DOHH2 (cell line): Measurements from ENCODE around the gene LYVE1.

ENCODE experiments used
- H3F3A ChIP-seq: fragments of 200-600 bp; sonication (generic), shearing (Covaris generic); 2 replicates; pipeline ENCODE4 v1.6.0; 2016; ENCODE audit warnings: antibody characterized with exemption, mild to moderate bottlenecking; ENCODE audit not compliant: control insufficient read depth, insufficient read depth
- H3K27ac ChIP-seq: fragments of 200-600 bp; sonication (generic); 2 replicates; pipeline ENCODE4 v1.5.1; 2014; ENCODE audit warnings: low read depth, mild to moderate bottlenecking, low read length, moderate library complexity
- H3K27me3 ChIP-seq: fragments of 200-600 bp; sonication (generic); 2 replicates; pipeline ENCODE4 v1.6.1; 2014; ENCODE audit warnings: mild to moderate bottlenecking, low read length, mixed read lengths; ENCODE audit not compliant: control insufficient read depth
- H3K36me3 ChIP-seq: fragments of 200-600 bp; sonication (generic); 2 replicates; pipeline ENCODE4 v1.6.1; 2014; ENCODE audit warnings: mild to moderate bottlenecking, low read length, moderate library complexity, mixed read lengths; ENCODE audit not compliant: control insufficient read depth
- H3K4me1 ChIP-seq: fragments of 200-600 bp; sonication (generic); 2 replicates; pipeline ENCODE4 v1.6.1; 2014; ENCODE audit warnings: mild to moderate bottlenecking, low read length, mixed read lengths; ENCODE audit not compliant: control insufficient read depth
- H3K4me2 ChIP-seq: fragments of 200-600 bp; sonication (generic); 2 replicates; pipeline ENCODE4 v1.6.0; 2014; ENCODE audit warnings: mild to moderate bottlenecking, low read length, moderate library complexity
- H3K4me3 ChIP-seq: fragments of 200-600 bp; sonication (generic); 2 replicates; pipeline ENCODE4 v1.5.1; 2014; ENCODE audit warnings: mild to moderate bottlenecking, low read length, mixed read lengths
- H3K79me2 ChIP-seq: fragments of 200-600 bp; sonication (generic); 2 replicates; pipeline ENCODE4 v1.6.1; 2014; ENCODE audit warnings: mild to moderate bottlenecking, low read length, mixed read lengths; ENCODE audit not compliant: control insufficient read depth
- H3K9me2 ChIP-seq: fragments of 200-600 bp; sonication (generic); replicated peaks from 2 replicates; pipeline ENCODE4 v1.6.1; 2014; ENCODE audit warnings: mild to moderate bottlenecking, low read length, mixed read lengths; ENCODE audit not compliant: control insufficient read depth
- H3K9me3 ChIP-seq: fragments of 200-600 bp; sonication (generic); 2 replicates; pipeline ENCODE4 v1.6.1; 2014; ENCODE audit warnings: antibody characterized with exemption, low read length, mixed read lengths; ENCODE audit not compliant: control insufficient read depth, insufficient read depth
- H4K20me1 ChIP-seq: fragments of 200-600 bp; sonication (generic); 2 replicates; pipeline ENCODE4 v1.6.0; 2014; ENCODE audit warnings: low read depth, mild to moderate bottlenecking, antibody characterized with exemption, low read length, moderate library complexity; ENCODE audit not compliant: control insufficient read depth, insufficient read depth
- EZH2phosphoT487 ChIP-seq: fragments of 200-600 bp; sonication (generic); IDR thresholded peaks from 2 replicates; pipeline ENCODE4 v1.6.1; 2017; ENCODE audit warnings: borderline replicate concordance, mild to moderate bottlenecking, antibody characterized with exemption, low read length, moderate library complexity, mixed read lengths
- TF ChIP-seq, protein P1 (sequence below): fragments of 200-600 bp; sonication (generic); IDR thresholded peaks from one replicate; pipeline ENCODE4 v1.5.1; 2014; ENCODE audit warnings: antibody characterized with exemption, mild to moderate bottlenecking, low read depth, low read length; ENCODE audit not compliant: poor library complexity, severe bottlenecking

LYVE1 gene

GRCh38 chr11:10518891-10519290, 49.6 kb downstream of the LYVE1 start:
- Histone ChIP-seq H3K9me2 (no peaks in the 10 kb centered on the region), H3K4me1 (no peaks in the 10 kb centered on the region), H4K20me1 (no peaks in the 10 kb centered on the region), H3K9me3 (no peaks in the 10 kb centered on the region), H3K4me3 (no peak overlapping the region), H3K79me2 (no peaks in the 10 kb centered on the region), H3K27ac (no peak overlapping the region), H3K27me3 (no peaks in the 10 kb centered on the region), H3F3A (no peaks in the 10 kb centered on the region), H3K36me3 (peaks cover 11% of the 10 kb centered on the region), H3K4me2 (no peak overlapping the region)
- TF ChIP-seq EZH2phosphoT487, result no peak
- TF ChIP-seq, protein P1, sequence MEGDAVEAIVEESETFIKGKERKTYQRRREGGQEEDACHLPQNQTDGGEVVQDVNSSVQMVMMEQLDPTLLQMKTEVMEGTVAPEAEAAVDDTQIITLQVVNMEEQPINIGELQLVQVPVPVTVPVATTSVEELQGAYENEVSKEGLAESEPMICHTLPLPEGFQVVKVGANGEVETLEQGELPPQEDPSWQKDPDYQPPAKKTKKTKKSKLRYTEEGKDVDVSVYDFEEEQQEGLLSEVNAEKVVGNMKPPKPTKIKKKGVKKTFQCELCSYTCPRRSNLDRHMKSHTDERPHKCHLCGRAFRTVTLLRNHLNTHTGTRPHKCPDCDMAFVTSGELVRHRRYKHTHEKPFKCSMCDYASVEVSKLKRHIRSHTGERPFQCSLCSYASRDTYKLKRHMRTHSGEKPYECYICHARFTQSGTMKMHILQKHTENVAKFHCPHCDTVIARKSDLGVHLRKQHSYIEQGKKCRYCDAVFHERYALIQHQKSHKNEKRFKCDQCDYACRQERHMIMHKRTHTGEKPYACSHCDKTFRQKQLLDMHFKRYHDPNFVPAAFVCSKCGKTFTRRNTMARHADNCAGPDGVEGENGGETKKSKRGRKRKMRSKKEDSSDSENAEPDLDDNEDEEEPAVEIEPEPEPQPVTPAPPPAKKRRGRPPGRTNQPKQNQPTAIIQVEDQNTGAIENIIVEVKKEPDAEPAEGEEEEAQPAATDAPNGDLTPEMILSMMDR, result no peak

GRCh38 chr11:10518123-10518522, 50.3 kb downstream of the LYVE1 start:
- peaks cover 9% of the 10 kb centered on the region for H3K36me3 ChIP-seq
- no peaks in the 10 kb centered on the region for H3K9me2 ChIP-seq
- no peak overlapping the region for H3K27ac ChIP-seq
- no peaks in the 10 kb centered on the region for H3K9me3 ChIP-seq
- no peaks in the 10 kb centered on the region for H3K79me2 ChIP-seq
- H3F3A ChIP-seq, result no peaks in the 10 kb centered on the region
- no peaks in the 10 kb centered on the region for H3K4me1 ChIP-seq
- no peaks in the 10 kb centered on the region for H3K27me3 ChIP-seq
- H3K4me2 ChIP-seq, result no peak overlapping the region
- H3K4me3 ChIP-seq, result no peak overlapping the region
- TF ChIP-seq EZH2phosphoT487, result no peak
- TF ChIP-seq, protein P1, result no peak
- no peaks in the 10 kb centered on the region for H4K20me1 ChIP-seq

GRCh38 chr11:10515418-10515817, 53.0 kb downstream of the LYVE1 start:
- no peaks in the 10 kb centered on the region for H4K20me1 ChIP-seq
- TF ChIP-seq, protein P1, result no peak
- no peak for TF ChIP-seq EZH2phosphoT487

GRCh38 chr11:10514709-10515108, 53.8 kb downstream of the LYVE1 start:
- Histone ChIP-seq H3K4me2 (no peak overlapping the region), H3K36me3 (peaks cover 7% of the 10 kb centered on the region), H3K27me3 (no peaks in the 10 kb centered on the region), H3K27ac (no peak overlapping the region), H3K79me2 (no peaks in the 10 kb centered on the region), H3F3A (no peaks in the 10 kb centered on the region), H3K9me3 (no peaks in the 10 kb centered on the region), H3K4me3 (no peak overlapping the region), H4K20me1 (no peaks in the 10 kb centered on the region), H3K9me2 (no peaks in the 10 kb centered on the region), H3K4me1 (no peaks in the 10 kb centered on the region)
- TF ChIP-seq, protein P1, result no peak
- no peak for TF ChIP-seq EZH2phosphoT487

More at GRCh38 chr11:10515418-10515817, 53.0 kb downstream of the LYVE1 start:
- H3K4me1 ChIP-seq, result no peaks in the 10 kb centered on the region
- H3K4me2 ChIP-seq, result no peak overlapping the region
- H3F3A ChIP-seq, result no peaks in the 10 kb centered on the region
- no peaks in the 10 kb centered on the region for H3K27me3 ChIP-seq
- H3K9me2 ChIP-seq, result no peaks in the 10 kb centered on the region
- H3K9me3 ChIP-seq, result no peaks in the 10 kb centered on the region
- no peak overlapping the region for H3K4me3 ChIP-seq
- H3K79me2 ChIP-seq, result no peaks in the 10 kb centered on the region
- peaks cover 8% of the 10 kb centered on the region for H3K36me3 ChIP-seq
- no peak overlapping the region for H3K27ac ChIP-seq
